ENCODE results near the gene RPS29. TPM values are rescaled to one million over a fixed set of nuclear protein-coding genes. Genes with fewer than 3 reads are reported as not detected.
"Not testable (repeated sequence)": the region's sequence is repeated elsewhere in the genome, so short reads cannot be mapped to it uniquely, and the experiment has no call there.

Gene RPS29
- total RNA-seq, 2 donors from 2014 or later, result 1,499 to 8,459 TPM

DNA sequence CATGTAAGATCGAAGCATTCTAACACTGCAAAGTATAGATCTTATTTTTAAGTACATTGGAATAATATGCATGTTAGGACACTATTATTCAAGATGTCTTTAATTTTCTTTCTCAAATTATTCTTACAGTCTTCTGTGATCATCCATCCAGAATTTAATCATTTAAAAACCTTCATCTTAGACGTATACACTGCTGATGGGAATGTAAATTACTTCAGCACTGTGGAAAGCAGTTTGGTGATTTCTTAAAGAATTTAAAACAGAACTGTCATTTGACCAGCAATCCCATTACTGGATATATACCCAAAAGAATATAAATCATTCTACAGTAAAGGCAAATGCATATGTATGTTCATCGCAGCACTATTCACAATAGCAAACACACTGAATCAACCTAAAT, 3.2 kb upstream of the RPS29 start:
- TF ChIP-seq, protein P1, sequence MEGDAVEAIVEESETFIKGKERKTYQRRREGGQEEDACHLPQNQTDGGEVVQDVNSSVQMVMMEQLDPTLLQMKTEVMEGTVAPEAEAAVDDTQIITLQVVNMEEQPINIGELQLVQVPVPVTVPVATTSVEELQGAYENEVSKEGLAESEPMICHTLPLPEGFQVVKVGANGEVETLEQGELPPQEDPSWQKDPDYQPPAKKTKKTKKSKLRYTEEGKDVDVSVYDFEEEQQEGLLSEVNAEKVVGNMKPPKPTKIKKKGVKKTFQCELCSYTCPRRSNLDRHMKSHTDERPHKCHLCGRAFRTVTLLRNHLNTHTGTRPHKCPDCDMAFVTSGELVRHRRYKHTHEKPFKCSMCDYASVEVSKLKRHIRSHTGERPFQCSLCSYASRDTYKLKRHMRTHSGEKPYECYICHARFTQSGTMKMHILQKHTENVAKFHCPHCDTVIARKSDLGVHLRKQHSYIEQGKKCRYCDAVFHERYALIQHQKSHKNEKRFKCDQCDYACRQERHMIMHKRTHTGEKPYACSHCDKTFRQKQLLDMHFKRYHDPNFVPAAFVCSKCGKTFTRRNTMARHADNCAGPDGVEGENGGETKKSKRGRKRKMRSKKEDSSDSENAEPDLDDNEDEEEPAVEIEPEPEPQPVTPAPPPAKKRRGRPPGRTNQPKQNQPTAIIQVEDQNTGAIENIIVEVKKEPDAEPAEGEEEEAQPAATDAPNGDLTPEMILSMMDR (IDR thresholded peaks at IDR 0.05), result no peak
- Histone ChIP-seq H3K27me3 (no peaks in the 10 kb centered on the region), H3K27ac (no peak overlapping the region), H3K4me3 (no peak overlapping the region), H3K36me3 (peaks cover under 1% of the 10 kb centered on the region), H3K4me1 (peaks cover 0 to 13% of the 10 kb centered on the region in 2 donors), H3K9me3 (no peaks in the 10 kb centered on the region)
- no peak for DNase-seq (ENCODE audit: low spot score)

DNA sequence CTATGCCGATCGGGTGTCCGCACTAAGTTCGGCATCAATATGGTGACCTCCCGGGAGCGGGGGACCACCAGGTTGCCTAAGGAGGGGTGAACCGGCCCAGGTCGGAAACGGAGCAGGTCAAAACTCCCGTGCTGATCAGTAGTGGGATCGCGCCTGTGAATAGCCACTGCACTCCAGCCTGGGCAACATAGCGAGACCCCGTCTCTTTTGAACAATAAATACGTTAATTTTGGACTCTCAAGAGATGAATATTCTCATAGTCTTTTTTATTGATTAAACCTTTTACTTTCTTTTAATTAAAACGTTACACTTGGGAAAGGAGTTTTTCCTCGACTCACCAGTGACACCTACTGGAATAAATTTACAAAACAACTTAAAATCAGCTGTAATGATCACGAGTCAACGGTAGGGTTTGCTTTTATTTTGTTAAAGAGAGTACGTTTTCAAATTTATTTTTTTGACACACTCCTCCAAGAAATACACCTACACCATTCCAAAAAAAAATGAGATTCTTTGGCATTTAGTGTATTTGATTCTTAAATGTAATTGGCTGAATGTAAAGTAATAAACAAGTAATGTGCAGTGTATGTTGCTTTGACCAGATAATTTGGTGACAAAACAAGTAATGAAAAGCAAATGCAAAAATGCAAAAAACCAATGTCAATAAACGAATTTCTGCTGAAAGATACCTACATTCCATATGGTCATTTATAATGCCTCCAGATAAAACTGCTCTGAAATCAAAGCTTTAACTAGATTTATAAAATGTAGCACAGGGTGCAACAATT, 687 bp upstream of the RPS29 start:
- Histone ChIP-seq H3K4me1 (peaks cover 0 to 24% of the 10 kb centered on the region in 2 donors), H3K27me3 (no peaks in the 10 kb centered on the region), H3K36me3 (peaks cover 18% of the 10 kb centered on the region), H3K4me3 (peak overlapping the region; percentile 79 to 91), H3K27ac (peak overlapping the region; percentile 84 to 95), H3K9me3 (no peaks in the 10 kb centered on the region)
- TF ChIP-seq, protein P1 (IDR thresholded peaks at IDR 0.05), result peak; percentile 77 to 78
- DNase-seq (ENCODE audit: low spot score), result no peak

DNA sequence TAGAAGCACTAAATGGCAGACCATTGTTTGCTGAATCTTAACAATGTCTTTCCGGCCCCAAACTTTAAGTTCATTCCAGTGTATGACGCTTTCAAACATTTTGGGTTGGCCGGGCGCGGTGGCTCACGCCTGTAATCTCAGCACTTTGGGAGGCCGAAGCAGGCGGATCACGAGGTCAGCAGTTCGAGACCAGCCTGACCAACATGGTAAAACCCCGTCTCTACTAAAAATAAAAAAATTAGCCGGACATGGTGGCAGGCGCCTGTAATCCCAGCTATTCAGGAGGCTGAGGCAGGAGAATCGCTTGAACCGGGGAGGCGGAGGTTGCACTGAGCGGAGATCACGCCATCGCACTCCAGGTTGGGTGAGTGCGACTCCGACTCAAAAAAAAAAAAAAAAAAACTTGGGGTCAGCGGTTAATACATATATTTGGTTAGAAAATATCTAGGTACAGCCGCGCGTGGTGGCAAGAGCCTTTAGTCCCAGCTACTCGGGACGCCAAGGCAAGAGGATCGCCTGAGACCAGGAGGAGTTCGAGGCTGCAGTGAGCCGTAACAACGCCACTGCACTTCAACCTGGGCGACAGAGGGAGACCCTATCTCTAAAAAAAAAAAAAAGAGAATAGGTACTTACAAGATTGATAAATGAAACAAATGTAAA, 1.1 kb downstream of the RPS29 start:
- H3K27ac ChIP-seq, result peak overlapping the region; percentile 84 to 95
- H3K36me3 ChIP-seq, result peaks cover 18% of the 10 kb centered on the region
- not testable (repeated sequence) for DNase-seq (ENCODE audit: low spot score); H3K9me3 ChIP-seq; H3K27me3 ChIP-seq
- peaks cover 0 to 24% of the 10 kb centered on the region in 2 donors for H3K4me1 ChIP-seq
- peak overlapping the region; percentile 79 to 91 for H3K4me3 ChIP-seq

DNA sequence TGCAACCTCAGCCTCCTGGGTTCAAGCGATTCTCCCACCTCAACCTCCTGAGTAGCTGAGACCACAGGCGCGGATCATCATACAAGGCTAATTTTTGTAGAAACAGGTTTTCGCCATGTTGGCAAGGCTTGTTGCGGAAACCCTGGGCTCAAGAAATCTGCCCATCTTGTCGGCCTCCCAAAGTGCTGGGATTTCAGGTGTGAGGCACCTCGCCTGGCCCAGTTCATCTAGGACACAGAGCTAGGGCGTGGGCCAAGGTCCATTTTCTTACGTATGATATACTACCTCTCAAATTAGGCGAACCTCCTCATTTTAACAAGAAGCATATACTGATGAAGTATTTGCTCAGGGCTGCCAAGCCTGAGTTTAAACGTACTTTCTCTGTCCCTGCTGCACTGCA, 2.1 kb downstream of the RPS29 start:
- H3K27ac ChIP-seq, result no peak overlapping the region
- H3K4me1 ChIP-seq, result peaks cover 0 to 24% of the 10 kb centered on the region in 2 donors
- H3K36me3 ChIP-seq, result peaks cover 18% of the 10 kb centered on the region
- no peaks in the 10 kb centered on the region for H3K27me3 ChIP-seq
- H3K9me3 ChIP-seq, result no peaks in the 10 kb centered on the region
- TF ChIP-seq, protein P1 (IDR thresholded peaks at IDR 0.05), result no peak
- no peak for DNase-seq (ENCODE audit: low spot score)
- H3K4me3 ChIP-seq, result no peak overlapping the region

DNA sequence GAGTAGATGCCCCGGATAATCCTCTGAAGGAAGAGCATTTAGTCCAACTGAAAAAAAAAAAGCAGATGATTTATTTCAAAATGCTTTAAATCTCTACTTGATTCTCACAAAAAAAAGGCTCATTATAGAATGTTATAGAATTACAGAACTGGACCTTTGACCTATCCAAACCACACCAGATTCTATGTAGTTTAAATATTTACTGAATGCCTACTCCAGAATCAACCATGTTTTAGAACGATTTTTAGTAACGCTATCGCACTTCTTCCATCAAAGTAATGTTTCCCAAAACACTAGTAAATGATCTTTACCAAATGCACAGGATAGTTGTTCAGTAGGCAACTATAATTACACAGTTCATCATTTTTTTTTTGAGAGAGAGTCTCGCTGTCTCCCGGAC, 2.6 kb downstream of the RPS29 start:
- H3K9me3 ChIP-seq, result no peaks in the 10 kb centered on the region
- peaks cover 0 to 24% of the 10 kb centered on the region in 2 donors for H3K4me1 ChIP-seq
- H3K36me3 ChIP-seq, result peaks cover 18% of the 10 kb centered on the region
- TF ChIP-seq, protein P1 (IDR thresholded peaks at IDR 0.05), result no peak
- no peaks in the 10 kb centered on the region for H3K27me3 ChIP-seq
- no peak for DNase-seq (ENCODE audit: low spot score)
- H3K4me3 ChIP-seq, result no peak overlapping the region
- H3K27ac ChIP-seq, result no peak overlapping the region
